ENCODE measurements around the gene MATR3. TPM values are rescaled to one million over a fixed set of nuclear protein-coding genes. Genes with fewer than 3 reads are reported as not detected.
A peak's percentile ranks its signal among the peaks of the same experiment; 100 is the strongest.

Gene MATR3
- total and polyA plus RNA-seq, 7 experiments from 2014 or later: 219 to 379 (median 291) TPM

GRCh38 chr5:139378101-139378825 lies 84.7 kb downstream of the MATR3 start:
- ATAC-seq (no peak), DNase-seq (no peak)
- Mint-ChIP-seq H3K36me3 (peaks cover 0 to 14% (median 11%) of the 10 kb centered on the region in 5 donors), H3K4me3 (no peak overlapping the region), H3K27ac (no peak overlapping the region), H3K9me3 (no peaks in the 10 kb centered on the region), H3K4me1 (peaks cover 0 to 12% (median under 1%) of the 10 kb centered on the region in 7 donors), H3K27me3 (no peaks in the 10 kb centered on the region)
- no peaks in the 10 kb centered on the region for H3K9me3 ChIP-seq (ENCODE audit: control insufficient read depth in 2 of 3, low read length in 3 of 3)
- H3K4me3 ChIP-seq (ENCODE audit: low read length): no peak overlapping the region
- H3K36me3 ChIP-seq (ENCODE audit: control insufficient read depth in 2 of 3, insufficient read depth in 3 of 3, low read length in 3 of 3): peaks cover 0 to 5% (median 0%) of the 10 kb centered on the region in 3 experiments
- intact Hi-C loops (cut with micrococcal nuclease): no loop called here
- H3K27ac ChIP-seq (ENCODE audit: low read depth, low read length): no peak overlapping the region
- no peaks in the 10 kb centered on the region for H3K4me1 ChIP-seq (ENCODE audit: control insufficient read depth in 2 of 2, insufficient read depth in 2 of 2, low read length in 2 of 2)
- ChIA-PET CTCF (no interaction called here), POLR2A (no interaction called here)
- H3K27me3 ChIP-seq (ENCODE audit: control insufficient read depth in 2 of 2, insufficient read depth in 2 of 2, low read length in 2 of 2): no peaks in the 10 kb centered on the region

GRCh38 chr5:139378941-139379361 lies 85.4 kb downstream of the MATR3 start:
- intact Hi-C loops (cut with micrococcal nuclease): no loop called here
- H3K4me3 ChIP-seq (ENCODE audit: low read length): no peak overlapping the region
- ChIA-PET POLR2A (no interaction called here), CTCF (no interaction called here)
- Mint-ChIP-seq H3K27ac (peak overlapping the region in 3 of 9 donors; percentile 31 to 90 (median 36)), H3K9me3 (no peaks in the 10 kb centered on the region), H3K4me3 (no peak overlapping the region), H3K27me3 (no peaks in the 10 kb centered on the region), H3K36me3 (peaks cover 0 to 14% (median 11%) of the 10 kb centered on the region in 5 donors), H3K4me1 (peaks cover 0 to 17% (median 5%) of the 10 kb centered on the region in 7 donors)
- H3K4me1 ChIP-seq (ENCODE audit: control insufficient read depth in 2 of 2, insufficient read depth in 2 of 2, low read length in 2 of 2): no peaks in the 10 kb centered on the region
- ATAC-seq (no peak), DNase-seq (no peak)
- H3K27ac ChIP-seq (ENCODE audit: low read depth, low read length): no peak overlapping the region
- H3K27me3 ChIP-seq (ENCODE audit: control insufficient read depth in 2 of 2, insufficient read depth in 2 of 2, low read length in 2 of 2): no peaks in the 10 kb centered on the region
- no peaks in the 10 kb centered on the region for H3K36me3 ChIP-seq (ENCODE audit: control insufficient read depth in 2 of 3, insufficient read depth in 3 of 3, low read length in 3 of 3)
- H3K9me3 ChIP-seq (ENCODE audit: control insufficient read depth in 2 of 3, low read length in 3 of 3): no peaks in the 10 kb centered on the region

GRCh38 chr5:139379626-139380449 lies 86.3 kb downstream of the MATR3 start:
- Histone ChIP-seq H3K4me1 (ENCODE audit: control insufficient read depth in 2 of 2, insufficient read depth in 2 of 2, low read length in 2 of 2) (peaks cover 6 to 7% of the 10 kb centered on the region in 2 donors), H3K27ac (ENCODE audit: low read depth, low read length) (no peak overlapping the region), H3K36me3 (ENCODE audit: control insufficient read depth in 2 of 3, insufficient read depth in 3 of 3, low read length in 3 of 3) (no peaks in the 10 kb centered on the region), H3K9me3 (ENCODE audit: control insufficient read depth in 2 of 3, low read length in 3 of 3) (no peaks in the 10 kb centered on the region), H3K4me3 (ENCODE audit: low read length) (no peak overlapping the region), H3K27me3 (ENCODE audit: control insufficient read depth in 2 of 2, insufficient read depth in 2 of 2, low read length in 2 of 2) (no peaks in the 10 kb centered on the region)
- peaks cover 0 to 12% (median 8%) of the 10 kb centered on the region in 5 donors for H3K36me3 Mint-ChIP-seq
- peaks cover 6 to 21% (median 11%) of the 10 kb centered on the region in 7 donors for H3K4me1 Mint-ChIP-seq
- ChIA-PET CTCF (interaction anchor here (0.6 kb wide), 1 partner anchor 75 kb away, joined by 3 read pairs; no protein-coding TSS in a partner anchor), POLR2A (no interaction called here)
- intact Hi-C loops (cut with micrococcal nuclease): no loop called here
- peak overlapping the region in 3 of 9 donors; percentile 16 to 72 (median 31) for H3K27ac Mint-ChIP-seq
- no peak for ATAC-seq
- no peak for DNase-seq
- no peaks in the 10 kb centered on the region for H3K27me3 Mint-ChIP-seq
- no peak overlapping the region for H3K4me3 Mint-ChIP-seq
- H3K9me3 Mint-ChIP-seq: no peaks in the 10 kb centered on the region

Other genes starting within 250 kb of the MATR3 start
- gene SIL1, start 95.4 kb upstream of the MATR3 start, total RNA-seq: 10 to 100 TPM; 11.9 to 27.1 (median 22.8) TPM
- gene SIL1, start 95.4 kb upstream of the MATR3 start, polyA plus RNA-seq: 10 to 100 TPM; 10.6 to 15.6 TPM
- 100 to 1,000 TPM in 3 of 5 experiments, 10 to 100 TPM in 2; 88.8 to 121 (median 106) TPM for gene PAIP2, start 48.1 kb downstream of the MATR3 start, total RNA-seq
- gene PAIP2, start 48.1 kb downstream of the MATR3 start, polyA plus RNA-seq: 100 to 1,000 TPM; 374 to 417 TPM
- 1 to 10 TPM in 1 of 5 experiments, not detected in 4; 4.7 TPM for gene SLC23A1, start 89.6 kb downstream of the MATR3 start, total RNA-seq
- gene SLC23A1, start 89.6 kb downstream of the MATR3 start, polyA plus RNA-seq: not detected
- 10 to 100 TPM in 3 of 5 experiments, under 1 TPM in 2; 0.60 to 70.6 (median 12.8) TPM for gene MZB1, start 96.2 kb downstream of the MATR3 start, total RNA-seq
- gene MZB1, start 96.2 kb downstream of the MATR3 start, polyA plus RNA-seq: under 1 TPM; 0.25 to 0.80 TPM
- gene PROB1, start 101.4 kb downstream of the MATR3 start, total RNA-seq: 1 to 10 TPM in 2 of 5 experiments, under 1 TPM in 3; 0.58 to 4.9 (median 0.97) TPM
- under 1 TPM in 1 of 2 donors, not detected in 1; 0.26 TPM for gene PROB1, start 101.4 kb downstream of the MATR3 start, polyA plus RNA-seq
- 1 to 10 TPM; 4.4 to 7.6 (median 5.8) TPM for gene SPATA24, start 110.3 kb downstream of the MATR3 start, total RNA-seq
- 1 to 10 TPM; 4.6 to 6.6 TPM for gene SPATA24, start 110.3 kb downstream of the MATR3 start, polyA plus RNA-seq
- 1 to 10 TPM; 2.2 to 9.7 (median 4.9) TPM for gene DNAJC18, start 145.8 kb downstream of the MATR3 start, total RNA-seq
- 1 to 10 TPM; 3.8 to 6.8 TPM for gene DNAJC18, start 145.8 kb downstream of the MATR3 start, polyA plus RNA-seq
- gene ECSCR, start 169.0 kb downstream of the MATR3 start, total RNA-seq: under 1 TPM in 3 of 5 experiments, not detected in 2; 0.37 to 0.73 (median 0.38) TPM
- gene ECSCR, start 169.0 kb downstream of the MATR3 start, polyA plus RNA-seq: under 1 TPM in 1 of 2 donors, not detected in 1; 0.19 TPM
- gene SMIM33, start 177.3 kb downstream of the MATR3 start, total RNA-seq: under 1 TPM in 3 of 5 experiments, not detected in 2; 0.14 to 0.99 (median 0.27) TPM
- under 1 TPM; 0.09 to 0.64 TPM for gene SMIM33, start 177.3 kb downstream of the MATR3 start, polyA plus RNA-seq
- 100 to 1,000 TPM; 124 to 213 (median 130) TPM for gene STING1, start 189.0 kb downstream of the MATR3 start, total RNA-seq
- 100 to 1,000 TPM in 1 of 2 donors, 10 to 100 TPM in 1; 84.6 to 150 TPM for gene STING1, start 189.0 kb downstream of the MATR3 start, polyA plus RNA-seq